GM12875 (cell line): ENCODE measurements around the gene TF.

Experiments used
- H3K4me3 ChIP-seq: one replicate; pipeline ENCODE4 v1.5.1; 2011; ENCODE audit warnings: low read depth, low read length, control low read depth
- CTCF ChIP-seq: IDR thresholded peaks from 2 replicates; pipeline ENCODE4 v1.5.1; 2011; ENCODE audit warnings: low read depth, mild to moderate bottlenecking, control low read depth, inconsistent platforms, low read length, moderate library complexity, borderline replicate concordance; ENCODE audit not compliant: insufficient read depth

Gene TF

DNA sequence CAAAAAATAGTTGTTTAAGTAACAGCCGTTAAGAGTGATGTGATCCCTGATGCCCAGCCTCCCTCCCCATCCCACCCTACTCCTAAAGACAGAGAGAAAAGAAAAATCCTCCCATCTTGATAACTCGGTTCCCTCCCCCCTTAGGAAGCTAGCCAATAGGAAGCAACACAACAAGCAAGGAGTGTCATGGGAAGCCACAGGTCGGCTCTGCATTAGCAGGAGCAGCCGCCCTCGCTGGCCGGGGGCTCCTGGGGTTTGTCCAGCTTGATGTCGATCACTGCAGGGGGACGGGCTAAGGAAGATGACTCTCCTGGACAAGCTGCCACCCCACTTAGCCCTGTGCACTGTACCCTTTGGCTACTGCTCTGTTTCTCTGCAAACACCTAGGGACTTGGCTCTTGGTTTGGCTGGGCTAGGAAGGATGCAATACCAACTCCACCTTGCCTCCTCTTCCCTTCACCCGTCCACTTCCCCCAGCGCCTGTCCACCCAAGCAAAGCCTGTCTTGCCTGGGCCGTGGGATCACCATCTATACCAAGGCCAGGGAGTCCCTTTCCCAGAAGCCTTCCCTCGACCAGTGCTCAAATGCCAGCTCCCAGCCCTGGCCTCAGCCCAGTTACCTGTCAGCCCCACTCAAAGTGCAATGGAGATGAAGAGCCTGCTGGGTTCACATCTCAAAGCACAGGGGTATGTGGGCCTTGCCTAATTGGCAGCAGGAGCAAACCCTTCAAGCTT, 82.5 kb downstream of the TF start:
- no peak for TF ChIP-seq CTCF
- H3K4me3 ChIP-seq = no peak overlapping the region

- no peak for TF ChIP-seq CTCF
Observed at GRCh38 chr3:133829310-133829707, 83.1 kb downstream of the TF start.

GRCh38 chr3:133830071-133830470, 83.9 kb downstream of the TF start:
- H3K4me3 ChIP-seq = no peak overlapping the region
- TF ChIP-seq CTCF = no peak

More at GRCh38 chr3:133829310-133829707, 83.1 kb downstream of the TF start:
- H3K4me3 ChIP-seq = no peak overlapping the region

GRCh38 chr3:133831966-133832801, 86.0 kb downstream of the TF start:
- H3K4me3 ChIP-seq = no peak overlapping the region
- no peak for TF ChIP-seq CTCF

GRCh38 chr3:133832802-133833144, 86.6 kb downstream of the TF start:
- TF ChIP-seq CTCF = no peak
- H3K4me3 ChIP-seq = no peak overlapping the region

GRCh38 chr3:133833267-133833666, 87.1 kb downstream of the TF start:
- no peak for TF ChIP-seq CTCF
- H3K4me3 ChIP-seq = no peak overlapping the region
